CD4-positive, CD25-positive, alpha-beta regulatory T cell (primary cell): ENCODE results near the gene DIP2C. TPM values are rescaled to one million over a fixed set of nuclear protein-coding genes. Genes with fewer than 3 reads are reported as not detected.

Experiments
- ATAC-seq, 2 donors: fragments of 150-1000 bp; cut with Tn5 transposase; one replicate each; pipeline ENCODE4 v1.10.0; 2021; ENCODE audit warnings: low read depth in 2 of 2, moderate number of reproducible peaks in 2 of 2, moderate library complexity in 1 of 2
- DNase-seq, 3 donors: peaks; one replicate each; pipeline versions ENCODE4 v3.0.0 to v3.0.0-alpha.2; 2012 to 2022; ENCODE audit warnings: mixed read lengths in 1 of 3
- H3K27ac ChIP-seq: one replicate; pipeline ENCODE4 v1.7.0; 2013; ENCODE audit warnings: mild to moderate bottlenecking, low read length; ENCODE audit not compliant: insufficient read depth, poor library complexity, severe bottlenecking
- H3K27me3 ChIP-seq: one replicate; pipeline ENCODE4 v1.7.0; 2013; ENCODE audit warnings: low read length; ENCODE audit not compliant: control insufficient read depth, insufficient read depth
- H3K36me3 ChIP-seq: one replicate; pipeline ENCODE4 v1.7.0; 2013; ENCODE audit warnings: mild to moderate bottlenecking, low read length, moderate library complexity; ENCODE audit not compliant: control insufficient read depth, insufficient read depth
- H3K4me1 ChIP-seq: 2 replicates; pipeline ENCODE4 v1.7.0; 2013; ENCODE audit warnings: mild to moderate bottlenecking, low read length; ENCODE audit not compliant: insufficient read depth, control insufficient read depth, poor library complexity, severe bottlenecking
- H3K4me3 ChIP-seq: one replicate; pipeline ENCODE4 v1.7.0; 2013; ENCODE audit warnings: low read depth, mild to moderate bottlenecking, low read length, moderate library complexity
- H3K9me3 ChIP-seq, 2 experiments: 1 replicate in 1 of 2; 2 replicates in 1 of 2; pipeline ENCODE4 v1.7.0; 2013; ENCODE audit warnings: low read length in 2 of 2, mild to moderate bottlenecking in 1 of 2, moderate library complexity in 1 of 2; ENCODE audit not compliant: control insufficient read depth in 2 of 2
- H3K27ac Mint-ChIP-seq, 3 donors: one replicate each; pipeline ENCODE4 v1.8.0; 2020 to 2022; ENCODE audit warnings: mild to moderate bottlenecking in 3 of 3, mixed read lengths in 3 of 3, moderate library complexity in 2 of 3
- H3K27me3 Mint-ChIP-seq: one replicate; pipeline ENCODE4 v1.8.0; 2022; ENCODE audit warnings: mild to moderate bottlenecking, mixed read lengths
- H3K36me3 Mint-ChIP-seq: one replicate; pipeline ENCODE4 v1.8.0; 2020; ENCODE audit warnings: mixed read lengths
- H3K4me1 Mint-ChIP-seq, 4 donors: one replicate each; pipeline ENCODE4 v1.8.0; 2020 to 2022; ENCODE audit warnings: mixed read lengths in 4 of 4, mild to moderate bottlenecking in 1 of 4
- H3K4me3 Mint-ChIP-seq, 4 donors: one replicate each; pipeline ENCODE4 v1.8.0; 2020 to 2022; ENCODE audit warnings: mild to moderate bottlenecking in 4 of 4, mixed read lengths in 4 of 4, moderate library complexity in 3 of 4
- H3K9me3 Mint-ChIP-seq, 7 donors: one replicate each; pipeline ENCODE4 v1.8.0; 2020 to 2022; ENCODE audit warnings: mixed read lengths in 7 of 7, mild to moderate bottlenecking in 3 of 7, moderate library complexity in 2 of 7
- polyA plus RNA-seq, 4 donors: library from polyadenylated mRNA; unstranded; fragments of 300-500 nt; fragmentation: Illumina TruSeq; gene quantifications; one replicate each; pipeline ENCODE4 v1.2.3, GENCODE V29; 2021
- total RNA-seq: library from RNA; stranded (reverse); gene quantifications from one replicate; pipeline ENCODE4 v1.2.3, GENCODE V29; 2022

Gene DIP2C
- total and polyA plus RNA-seq, 5 donors from 2014 or later = 0.47 to 4.1 (median 0.54) TPM

- no peaks in the 10 kb centered on the region for H3K36me3 Mint-ChIP-seq
- Histone ChIP-seq H3K27me3 (no peaks in the 10 kb centered on the region), H3K9me3 (no peaks in the 10 kb centered on the region), H3K4me3 (no peak overlapping the region), H3K4me1 (no peaks in the 10 kb centered on the region), H3K27ac (no peak overlapping the region), H3K36me3 (no peaks in the 10 kb centered on the region)
- ATAC-seq (no peak), DNase-seq (no peak)
- peaks cover 4% of the 10 kb centered on the region for H3K27me3 Mint-ChIP-seq
- H3K4me1 Mint-ChIP-seq = peaks cover 0 to 4% (median 0%) of the 10 kb centered on the region in 4 donors
- peak overlapping the region in 2 of 4 donors; percentile 36 to 47 for H3K4me3 Mint-ChIP-seq
- peaks cover 0 to 4% (median 0%) of the 10 kb centered on the region in 7 donors for H3K9me3 Mint-ChIP-seq
- peak overlapping the region in 2 of 3 donors; percentile 29 to 51 for H3K27ac Mint-ChIP-seq
These were observed 132.4 kb downstream of the DIP2C start for GRCh38 chr10:556971-557637.

- H3K4me3 ChIP-seq = no peak overlapping the region
- H3K27me3 ChIP-seq = no peaks in the 10 kb centered on the region
- Mint-ChIP-seq H3K27ac (no peak overlapping the region), H3K27me3 (peaks cover 4% of the 10 kb centered on the region), H3K9me3 (peaks cover 0 to 2% (median 0%) of the 10 kb centered on the region in 7 donors), H3K4me1 (peaks cover 0 to 4% (median 0%) of the 10 kb centered on the region in 4 donors), H3K4me3 (no peak overlapping the region), H3K36me3 (no peaks in the 10 kb centered on the region)
- no peaks in the 10 kb centered on the region for H3K36me3 ChIP-seq
- H3K4me1 ChIP-seq = no peaks in the 10 kb centered on the region
- DNase-seq (no peak), ATAC-seq (no peak)
- H3K27ac ChIP-seq = no peak overlapping the region
- H3K9me3 ChIP-seq = no peaks in the 10 kb centered on the region
These were observed 133.7 kb downstream of the DIP2C start for GRCh38 chr10:555682-556350.

DNA sequence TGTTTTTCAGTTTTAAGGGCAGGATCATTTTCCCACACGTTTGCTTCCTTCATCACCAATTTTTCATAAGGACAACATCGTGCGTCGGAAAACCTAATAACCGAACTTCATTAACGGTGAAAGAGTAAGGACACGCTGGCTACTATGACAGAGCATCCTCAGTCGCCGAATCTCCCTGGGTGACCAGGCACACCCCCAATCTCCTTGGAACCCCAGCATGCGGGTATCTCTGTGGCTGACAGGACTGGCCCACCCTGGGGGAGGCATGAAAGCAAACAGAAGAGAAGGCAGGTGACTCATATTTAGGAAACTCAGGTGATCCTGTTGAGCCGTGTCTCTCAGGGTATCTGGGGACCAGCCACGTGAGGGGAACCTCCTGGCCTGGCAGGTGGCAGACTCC lies 134.2 kb downstream of the DIP2C start:
- Histone ChIP-seq H3K4me3 (no peak overlapping the region), H3K27me3 (no peaks in the 10 kb centered on the region), H3K36me3 (no peaks in the 10 kb centered on the region), H3K9me3 (no peaks in the 10 kb centered on the region), H3K4me1 (no peaks in the 10 kb centered on the region), H3K27ac (no peak overlapping the region)
- ATAC-seq (no peak), DNase-seq (no peak)
- Mint-ChIP-seq H3K27me3 (peaks cover 4% of the 10 kb centered on the region), H3K36me3 (no peaks in the 10 kb centered on the region), H3K27ac (no peak overlapping the region), H3K4me3 (no peak overlapping the region), H3K9me3 (no peaks in the 10 kb centered on the region), H3K4me1 (peaks cover 0 to 4% (median 0%) of the 10 kb centered on the region in 4 donors)

DNA sequence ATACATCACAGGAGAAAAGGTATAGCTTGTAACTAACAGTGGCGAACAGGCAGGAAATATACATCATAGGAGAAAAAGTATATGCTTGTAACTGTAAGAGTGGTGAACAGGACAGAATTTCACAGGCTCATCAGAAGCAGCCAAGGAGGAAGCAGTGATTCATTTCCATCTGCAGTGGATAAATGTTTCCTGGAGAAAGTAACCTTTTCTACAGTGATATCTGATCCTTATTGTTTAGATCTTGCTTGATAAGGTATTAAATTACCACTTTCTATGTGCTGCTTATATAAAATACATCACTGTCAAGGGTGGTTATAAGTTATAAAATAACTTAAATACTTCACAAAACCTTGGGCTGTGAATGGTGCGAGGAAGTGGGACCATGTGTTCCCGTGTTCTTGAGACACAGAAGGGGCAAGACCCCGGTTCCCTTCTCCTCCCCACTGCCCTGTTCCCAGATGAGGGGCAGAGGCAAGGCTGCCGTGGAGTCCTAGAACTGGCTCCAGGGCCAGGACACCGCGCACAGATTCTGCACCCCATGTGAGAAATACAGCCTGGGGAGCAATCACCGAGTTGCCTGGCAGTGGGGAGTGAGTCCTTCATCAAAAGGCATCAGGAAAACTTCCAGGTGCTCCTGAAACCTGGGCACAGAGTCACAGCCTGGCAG lies 135.2 kb downstream of the DIP2C start:
- Mint-ChIP-seq H3K4me3 (no peak overlapping the region), H3K36me3 (no peaks in the 10 kb centered on the region), H3K27ac (no peak overlapping the region), H3K27me3 (peaks cover 4% of the 10 kb centered on the region), H3K4me1 (peaks cover 0 to 4% (median 0%) of the 10 kb centered on the region in 4 donors), H3K9me3 (no peaks in the 10 kb centered on the region)
- Histone ChIP-seq H3K27me3 (no peaks in the 10 kb centered on the region), H3K4me3 (no peak overlapping the region), H3K27ac (no peak overlapping the region), H3K9me3 (no peaks in the 10 kb centered on the region), H3K36me3 (no peaks in the 10 kb centered on the region), H3K4me1 (no peaks in the 10 kb centered on the region)
- ATAC-seq (no peak), DNase-seq (no peak)

- Histone ChIP-seq H3K27me3 (no peaks in the 10 kb centered on the region), H3K27ac (no peak overlapping the region), H3K4me1 (no peaks in the 10 kb centered on the region), H3K4me3 (no peak overlapping the region), H3K9me3 (no peaks in the 10 kb centered on the region), H3K36me3 (no peaks in the 10 kb centered on the region)
- DNase-seq (no peak), ATAC-seq (no peak)
- Mint-ChIP-seq H3K27me3 (peaks cover 4% of the 10 kb centered on the region), H3K9me3 (no peaks in the 10 kb centered on the region), H3K27ac (no peak overlapping the region), H3K4me3 (no peak overlapping the region), H3K36me3 (no peaks in the 10 kb centered on the region), H3K4me1 (peaks cover 0 to 4% (median 0%) of the 10 kb centered on the region in 4 donors)
These were observed 136.2 kb downstream of the DIP2C start for GRCh38 chr10:553233-553632.

GRCh38 chr10:552679-553078 lies 136.8 kb downstream of the DIP2C start:
- H3K27me3 Mint-ChIP-seq = peaks cover 4% of the 10 kb centered on the region
- ATAC-seq = no peak

DNA sequence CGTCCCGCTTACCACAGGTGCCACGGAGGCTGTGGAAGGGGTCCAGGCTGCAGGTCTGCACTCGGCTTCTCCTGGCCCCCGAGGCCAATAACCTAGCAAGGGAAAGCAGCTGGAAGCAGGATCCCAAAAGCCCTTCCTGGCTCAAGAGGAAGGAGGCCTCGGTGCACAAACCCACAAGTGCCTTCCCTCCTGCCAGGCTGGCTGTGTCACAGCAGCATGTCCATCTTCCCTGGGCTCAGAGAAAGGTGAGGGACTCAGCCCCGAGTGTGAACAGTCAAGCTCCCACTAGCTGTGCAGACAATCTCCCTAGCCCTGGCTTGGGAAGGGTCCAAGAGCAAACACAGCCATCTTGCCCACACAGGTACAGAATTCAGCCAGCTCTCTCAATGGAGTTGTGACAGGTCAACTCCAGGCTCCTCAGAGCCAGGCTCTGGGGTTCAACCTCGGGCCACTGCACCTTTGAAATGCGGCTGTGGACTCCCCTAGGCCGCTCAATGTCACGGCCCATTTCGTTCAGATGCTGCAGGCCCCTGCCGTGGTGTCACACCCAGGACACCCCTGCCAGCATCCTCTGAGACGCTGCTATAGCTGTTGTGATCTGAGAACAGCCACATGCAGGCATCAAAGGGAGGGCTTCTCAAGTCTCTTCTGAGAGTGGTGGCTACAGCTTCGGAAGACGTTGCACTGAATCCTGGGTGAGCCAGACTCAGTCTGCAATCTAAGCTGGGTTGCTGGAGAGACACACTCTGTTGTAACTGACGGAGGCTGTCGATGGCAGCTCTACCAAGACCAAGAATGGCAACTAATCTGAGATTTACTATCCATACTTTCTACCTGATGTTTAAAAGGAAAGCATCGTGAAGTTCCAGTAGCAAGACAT lies 137.9 kb downstream of the DIP2C start:
- H3K27me3 ChIP-seq = no peaks in the 10 kb centered on the region
- no peaks in the 10 kb centered on the region for H3K36me3 Mint-ChIP-seq
- no peaks in the 10 kb centered on the region for H3K36me3 ChIP-seq
- no peak overlapping the region for H3K27ac ChIP-seq
- H3K4me3 ChIP-seq = no peak overlapping the region
- DNase-seq (no peak), ATAC-seq (no peak)
- H3K27ac Mint-ChIP-seq = no peak overlapping the region
- H3K9me3 ChIP-seq = no peaks in the 10 kb centered on the region
- H3K4me3 Mint-ChIP-seq = no peak overlapping the region
- peaks cover 5% of the 10 kb centered on the region for H3K27me3 Mint-ChIP-seq
- H3K4me1 Mint-ChIP-seq = peaks cover 0 to 4% (median 0%) of the 10 kb centered on the region in 4 donors
- H3K9me3 Mint-ChIP-seq = no peaks in the 10 kb centered on the region
- no peaks in the 10 kb centered on the region for H3K4me1 ChIP-seq

More at GRCh38 chr10:552679-553078, 136.8 kb downstream of the DIP2C start:
- Mint-ChIP-seq H3K4me1 (peaks cover 0 to 4% (median 0%) of the 10 kb centered on the region in 4 donors), H3K9me3 (no peaks in the 10 kb centered on the region), H3K27ac (no peak overlapping the region), H3K36me3 (no peaks in the 10 kb centered on the region), H3K4me3 (no peak overlapping the region)
- Histone ChIP-seq H3K4me1 (no peaks in the 10 kb centered on the region), H3K27me3 (no peaks in the 10 kb centered on the region), H3K36me3 (no peaks in the 10 kb centered on the region), H3K4me3 (no peak overlapping the region), H3K27ac (no peak overlapping the region), H3K9me3 (no peaks in the 10 kb centered on the region)
- DNase-seq = no peak
